Adrenal gland (tissue), 12 donors: Measurements from ENCODE around the gene IMPDH2. TPM values are rescaled to one million over a fixed set of nuclear protein-coding genes. Genes with fewer than 3 reads are reported as not detected.
"Not testable (repeated sequence)": the region's sequence is repeated elsewhere in the genome, so short reads cannot be mapped to it uniquely, and the experiment has no call there.

Experiments used
- DNase-seq, 7 donors: peaks; one replicate each; pipeline ENCODE4 v3.0.0-alpha.2; 2019 to 2020
- H3K27ac ChIP-seq, 5 donors: fragments of 200-600 bp; sonication (generic) in 4 of 5; 1 replicate in 3 of 5; 2 replicates in 2 of 5; pipeline versions ENCODE4 v1.5.1 to v1.8.0; 2016 to 2020; ENCODE audit warnings: mild to moderate bottlenecking in 1 of 5
- H3K27me3 ChIP-seq: fragments of 200-600 bp; 2 replicates; pipeline ENCODE4 v1.8.0; 2021
- H3K36me3 ChIP-seq, 2 donors: fragments of 200-600 bp; replicated peaks in 1 of 2; 1 replicate in 1 of 2; 2 replicates in 1 of 2; pipeline versions ENCODE4 v1.5.1 to v1.8.0; 2018 to 2022
- H3K4me1 ChIP-seq, 2 donors: fragments of 200-600 bp; replicated peaks in 1 of 2; 1 replicate in 1 of 2; 2 replicates in 1 of 2; pipeline versions ENCODE4 v1.5.1 to v1.8.0; 2018 to 2021
- H3K4me3 ChIP-seq, 4 donors: fragments of 200-600 bp; sonication (generic) in 3 of 4; one replicate each; pipeline ENCODE4 v1.5.1; 2016 to 2018
- H3K9me3 ChIP-seq, 3 donors: fragments of 200-600 bp; sonication (generic) in 1 of 3; replicated peaks in 1 of 3; 1 replicate in 2 of 3; 2 replicates in 1 of 3; pipeline versions ENCODE4 v1.5.1 to v1.8.0; 2016 to 2021
- POLR2A ChIP-seq, 2 donors: fragments of 450-650 bp; IDR thresholded peaks; one replicate each; pipeline ENCODE4 v1.6.1; 2017; ENCODE audit warnings: antibody characterized with exemption in 2 of 2, mild to moderate bottlenecking in 2 of 2, moderate library complexity in 1 of 2
- WGBS, 4 donors: extraction: QIAGEN DNeasy Blood & Tissue Kit in 2 of 4; methylation state at CpG; one replicate each; pipeline versions ENCODE4 v1.1.5 to v1.1.7; 2013 to 2017; 5-methylcytosine and 5-hydroxymethylcytosine counted together
- intact Hi-C, 2 donors: fragments of 100-400 bp; cut with DNase I; formaldehyde crosslinking; loops; one replicate each; pipeline versions ENCODE4 v1.14.1 to v1.15.0; 2022 to 2023
- polyA plus RNA-seq, 3 donors: library from polyadenylated mRNA; stranded (reverse); fragments of 200-250 nt in 2 of 3; fragments of 350-450 nt in 1 of 3; fragmentation: Illumina TruSeq in 1 of 3; extraction: RNeasy Lipid Tissue Mini Kit (QIAGEN cat#74804) in 1 of 3; gene quantifications; one replicate each; pipeline ENCODE4 v1.2.3, GENCODE V29; 2013 to 2014
- total RNA-seq, 9 donors: library from RNA; depleted of rRNA in 4 of 9; stranded (reverse); fragments of >200 nt in 4 of 9; fragments of 120-200 nt in 1 of 9; fragmentation: NEBNext Ultra II Directional in 1 of 9; extraction: Animal tissue kit (Norgen Biotek cat#: 25700) in 1 of 9; gene quantifications; one replicate each; pipeline versions ENCODE4 v1.1.0 to v1.2.4, GENCODE V29; 2013 to 2023
- TF ChIP-seq, protein P1 (sequence below), 6 experiments: fragments of 450-650 bp in 4 of 6; fragments of 200-600 bp in 2 of 6; sonication (generic) in 1 of 6; IDR thresholded peaks; 1 replicate in 5 of 6; 2 replicates in 1 of 6; pipeline versions ENCODE4 v1.5.1 to v1.8.0; 2016 to 2021; ENCODE audit warnings: antibody characterized with exemption in 6 of 6, mild to moderate bottlenecking in 2 of 6, moderate library complexity in 1 of 6
- donor health status: healthy with polysubstance abuse.
- donor health status: Bipolar disorder and iron deficiency.
- donor health status: DM: yes; HTN: yes; CAD: no.
- donor health status: DM: no; HTN: no; CAD: no.
- donor health status: DM: no; HTN: no; CAD: no.
- donor health status: DM: yes; HTN: yes; CAD: no.

The IMPDH2 gene
- total and polyA plus RNA-seq, 12 donors, result 113 to 225 (median 141) TPM

- WGBS, 4 donors, result 82 to 92% (median 87%) methylated on average over 16 to 24 of the region's 24 CpGs
- Histone ChIP-seq H3K27ac (no peak overlapping the region), H3K9me3 (no peaks in the 10 kb centered on the region), H3K36me3 (peaks cover 0 to 42% of the 10 kb centered on the region in 2 donors), H3K4me1 (peaks cover 22 to 34% of the 10 kb centered on the region in 2 donors), H3K4me3 (no peak overlapping the region), H3K27me3 (no peaks in the 10 kb centered on the region)
- TF ChIP-seq POLR2A (IDR thresholded peaks at IDR 0.05), result no peak
- TF ChIP-seq, protein P1, sequence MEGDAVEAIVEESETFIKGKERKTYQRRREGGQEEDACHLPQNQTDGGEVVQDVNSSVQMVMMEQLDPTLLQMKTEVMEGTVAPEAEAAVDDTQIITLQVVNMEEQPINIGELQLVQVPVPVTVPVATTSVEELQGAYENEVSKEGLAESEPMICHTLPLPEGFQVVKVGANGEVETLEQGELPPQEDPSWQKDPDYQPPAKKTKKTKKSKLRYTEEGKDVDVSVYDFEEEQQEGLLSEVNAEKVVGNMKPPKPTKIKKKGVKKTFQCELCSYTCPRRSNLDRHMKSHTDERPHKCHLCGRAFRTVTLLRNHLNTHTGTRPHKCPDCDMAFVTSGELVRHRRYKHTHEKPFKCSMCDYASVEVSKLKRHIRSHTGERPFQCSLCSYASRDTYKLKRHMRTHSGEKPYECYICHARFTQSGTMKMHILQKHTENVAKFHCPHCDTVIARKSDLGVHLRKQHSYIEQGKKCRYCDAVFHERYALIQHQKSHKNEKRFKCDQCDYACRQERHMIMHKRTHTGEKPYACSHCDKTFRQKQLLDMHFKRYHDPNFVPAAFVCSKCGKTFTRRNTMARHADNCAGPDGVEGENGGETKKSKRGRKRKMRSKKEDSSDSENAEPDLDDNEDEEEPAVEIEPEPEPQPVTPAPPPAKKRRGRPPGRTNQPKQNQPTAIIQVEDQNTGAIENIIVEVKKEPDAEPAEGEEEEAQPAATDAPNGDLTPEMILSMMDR (IDR thresholded peaks at IDR 0.05), result peak; percentile 10 to 50 (median 36)
- peak in 1 of 7 donors; percentile 47 for DNase-seq
- intact Hi-C loops, result no loop called here
Measured at GRCh38 chr3:49013738-49014660, 15.2 kb downstream of the IMPDH2 start.

DNA sequence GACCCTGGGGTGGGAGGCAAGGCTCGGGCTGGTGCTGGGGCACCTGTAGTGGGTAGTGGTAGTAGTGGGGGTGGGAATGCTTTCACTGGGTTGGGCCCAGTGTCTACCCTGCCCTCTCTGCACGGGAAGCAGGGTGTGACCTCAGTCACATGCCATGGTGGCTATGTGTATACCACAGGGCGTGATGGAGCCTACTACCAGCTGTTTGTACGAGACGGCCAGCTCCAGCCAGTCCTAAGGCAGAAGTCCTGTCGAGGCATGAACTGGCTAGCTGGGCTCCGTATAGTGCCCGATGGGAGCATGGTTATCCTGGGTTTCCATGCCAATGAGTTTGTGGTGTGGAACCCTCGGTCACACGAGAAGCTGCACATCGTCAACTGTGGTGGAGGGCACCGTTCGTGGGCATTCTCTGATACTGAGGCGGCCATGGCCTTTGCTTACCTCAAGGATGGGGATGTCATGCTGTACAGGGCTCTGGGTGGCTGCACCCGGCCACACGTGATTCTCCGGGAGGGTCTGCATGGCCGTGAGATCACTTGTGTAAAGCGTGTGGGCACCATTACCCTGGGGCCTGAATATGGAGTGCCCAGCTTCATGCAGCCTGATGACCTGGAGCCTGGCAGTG lies 16.0 kb downstream of the IMPDH2 start:
- peak in 1 of 7 donors; percentile 21 for DNase-seq
- H3K4me1 ChIP-seq, result peaks cover 23 to 37% of the 10 kb centered on the region in 2 donors
- 81 to 88% (median 83%) methylated on average over 10 to 19 of the region's 19 CpGs for WGBS, 4 donors
- TF ChIP-seq, protein P1 (IDR thresholded peaks at IDR 0.05), result no peak
- no peak for TF ChIP-seq POLR2A (IDR thresholded peaks at IDR 0.05)
- no peaks in the 10 kb centered on the region for H3K9me3 ChIP-seq
- peaks cover 0 to 42% of the 10 kb centered on the region in 2 donors for H3K36me3 ChIP-seq
- peak overlapping the region in 3 of 5 donors; percentile 32 to 64 (median 58) for H3K27ac ChIP-seq
- intact Hi-C loops, result no loop called here
- no peaks in the 10 kb centered on the region for H3K27me3 ChIP-seq
- no peak overlapping the region for H3K4me3 ChIP-seq

- H3K9me3 ChIP-seq, result no peaks in the 10 kb centered on the region
- WGBS, 4 donors, result 47 to 65% (median 55%) methylated on average over 4 to 17 of the region's 17 CpGs
- H3K27me3 ChIP-seq, result no peaks in the 10 kb centered on the region
- H3K4me3 ChIP-seq, result no peak overlapping the region
- peak overlapping the region in 3 of 5 donors; percentile 32 to 64 (median 58) for H3K27ac ChIP-seq
- TF ChIP-seq POLR2A (IDR thresholded peaks at IDR 0.05), result peak in 1 of 2 donors; percentile 20
- TF ChIP-seq, protein P1 (IDR thresholded peaks at IDR 0.05), result no peak
- intact Hi-C loops, result no loop called here
- peaks cover 27 to 39% of the 10 kb centered on the region in 2 donors for H3K4me1 ChIP-seq
- peak in 5 of 7 donors; percentile 55 to 67 (median 63) for DNase-seq
- peaks cover 0 to 42% of the 10 kb centered on the region in 2 donors for H3K36me3 ChIP-seq
Measured at GRCh38 chr3:49012441-49013017, 16.7 kb downstream of the IMPDH2 start.

DNA sequence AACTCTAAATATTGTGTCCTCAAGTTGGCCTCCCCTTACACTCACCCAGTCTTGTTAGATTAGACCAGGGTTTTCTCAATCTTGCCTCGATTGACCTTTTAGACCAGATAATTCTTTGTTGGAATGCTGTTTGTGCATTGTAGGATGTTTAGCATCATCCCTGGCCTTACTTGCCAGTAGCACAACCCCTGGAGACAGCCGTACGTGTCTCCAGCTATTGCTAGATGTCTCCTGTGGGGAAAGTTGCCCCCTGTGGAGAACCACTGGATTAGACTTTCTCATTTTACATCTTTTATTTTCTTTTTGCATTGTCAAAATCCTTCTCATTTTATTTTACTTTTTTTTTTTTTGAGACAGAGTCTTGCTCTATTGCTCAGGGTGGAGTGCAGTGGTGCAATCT lies 19.8 kb downstream of the IMPDH2 start:
- no peak for TF ChIP-seq POLR2A (IDR thresholded peaks at IDR 0.05)
- TF ChIP-seq, protein P1 (IDR thresholded peaks at IDR 0.05), result no peak
- H3K36me3 ChIP-seq, result peaks cover 0 to 19% of the 10 kb centered on the region in 2 donors
- no peak for DNase-seq
- 71 to 77% (median 74%) methylated on average over 3 of the region's 3 CpGs for WGBS, 4 donors
- no peaks in the 10 kb centered on the region for H3K27me3 ChIP-seq
- H3K4me1 ChIP-seq, result peaks cover 27 to 43% of the 10 kb centered on the region in 2 donors
- no peak overlapping the region for H3K4me3 ChIP-seq
- no peak overlapping the region for H3K27ac ChIP-seq
- no peaks in the 10 kb centered on the region for H3K9me3 ChIP-seq
- intact Hi-C loops, result no loop called here

DNA sequence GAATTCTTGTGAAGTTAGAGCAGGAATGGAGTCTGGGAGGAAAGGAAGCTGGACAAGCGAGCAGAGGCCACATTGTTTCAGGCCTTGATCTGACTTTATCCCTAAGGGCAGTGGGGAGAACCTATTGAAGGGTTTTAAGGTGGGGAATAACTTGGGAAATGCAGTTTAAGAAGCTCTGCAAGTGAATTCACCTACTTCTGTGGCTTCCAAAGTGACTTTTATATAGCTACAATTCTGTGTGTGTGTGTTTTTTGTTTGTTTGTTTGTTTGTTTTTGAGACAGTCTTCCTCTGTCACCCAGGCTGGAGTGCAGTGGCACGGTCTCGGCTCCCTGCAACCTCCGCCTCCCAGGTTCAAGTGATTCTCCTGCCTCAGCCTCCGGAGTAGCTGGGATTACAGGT lies 20.6 kb downstream of the IMPDH2 start:
- H3K36me3 ChIP-seq, result peaks cover 0 to 14% of the 10 kb centered on the region in 2 donors
- H3K4me1 ChIP-seq, result peaks cover 27 to 43% of the 10 kb centered on the region in 2 donors
- WGBS, 4 donors, result 77 to 89% (median 84%) methylated on average over 5 of the region's 5 CpGs
- H3K27me3 ChIP-seq, H3K9me3 ChIP-seq, DNase-seq, intact Hi-C loops: not testable (repeated sequence)
- H3K4me3 ChIP-seq, result peak overlapping the region in 1 of 4 donors; percentile 66
- H3K27ac ChIP-seq, result peak overlapping the region in 4 of 5 donors; percentile 84 to 95 (median 92)
